GM12878 (cell line): ENCODE results near the gene EPOP. TPM values are rescaled to one million over a fixed set of nuclear protein-coding genes. Genes with fewer than 3 reads are reported as not detected.

ENCODE experiments used
- ATF2 ChIP-seq: IDR thresholded peaks from 2 replicates; pipeline ENCODE4 v1.6.1; 2012; ENCODE audit warnings: low read length, inconsistent platforms
- CEBPB ChIP-seq, 2 experiments: fragments of 150-350 bp in 1 of 2; IDR thresholded peaks; 2 replicates each; pipeline ENCODE4 v1.6.1; 2012 to 2014; ENCODE audit warnings: low read depth in 2 of 2, low read length in 2 of 2, borderline replicate concordance in 1 of 2, inconsistent platforms in 1 of 2
- E2F8 ChIP-seq: fragments of 450-650 bp; IDR thresholded peaks from 2 replicates; pipeline ENCODE4 v1.6.1; 2018; ENCODE audit warnings: mild to moderate bottlenecking, low read depth, moderate library complexity; ENCODE audit not compliant: partially characterized antibody
- ELK1 ChIP-seq: IDR thresholded peaks from 2 replicates; pipeline ENCODE4 v1.6.1; 2012; ENCODE audit warnings: low read depth, low read length, improper control_type of control experiment
- ETV6 ChIP-seq, 2 experiments: fragments of 450-650 bp in 1 of 2; IDR thresholded peaks in 1 of 2; conservative IDR thresholded peaks in 1 of 2; 2 replicates each; pipeline ENCODE4 v1.6.1; 2014; ENCODE audit warnings: antibody characterized with exemption in 1 of 2, borderline replicate concordance in 1 of 2, low read depth in 1 of 2, mild to moderate bottlenecking in 1 of 2, moderate library complexity in 1 of 2
- IRF3 ChIP-seq: fragments of 450-650 bp; IDR thresholded peaks from 2 replicates; pipeline ENCODE4 v1.6.1; 2014; ENCODE audit warnings: mild to moderate bottlenecking
- JUNB ChIP-seq: IDR thresholded peaks from 2 replicates; pipeline ENCODE4 v1.6.1; 2016; ENCODE audit warnings: antibody characterized with exemption, mild to moderate bottlenecking
- MTA2 ChIP-seq: fragments of 450-650 bp; IDR thresholded peaks from 2 replicates; pipeline ENCODE4 v1.6.1; 2016; ENCODE audit warnings: low read depth, mild to moderate bottlenecking, moderate library complexity
- NR2F1 ChIP-seq: fragments of 450-650 bp; conservative IDR thresholded peaks from 2 replicates; pipeline ENCODE4 v1.6.1; 2017; ENCODE audit warnings: mild to moderate bottlenecking
- PAX5 ChIP-seq: IDR thresholded peaks from 2 replicates; pipeline ENCODE4 v1.6.1; 2011; ENCODE audit warnings: low read depth, low read length, borderline replicate concordance
- PAX8 ChIP-seq: fragments of 450-650 bp; IDR thresholded peaks from 2 replicates; pipeline ENCODE4 v1.6.1; 2017; ENCODE audit warnings: mild to moderate bottlenecking, moderate library complexity
- RAD21 ChIP-seq: IDR thresholded peaks from 2 replicates; pipeline ENCODE4 v1.6.1; 2011; ENCODE audit warnings: mild to moderate bottlenecking, low read depth, low read length, moderate library complexity; ENCODE audit not compliant: insufficient read depth
- SIN3A ChIP-seq: IDR thresholded peaks from 2 replicates; pipeline ENCODE4 v1.6.1; 2012; ENCODE audit warnings: low read depth, low read length, improper control_type of control experiment
- SIX5 ChIP-seq: IDR thresholded peaks from 2 replicates; pipeline ENCODE4 v1.6.1; 2011; ENCODE audit warnings: mild to moderate bottlenecking, low read depth, low read length, moderate library complexity; ENCODE audit not compliant: severe bottlenecking
- SMC3 ChIP-seq: IDR thresholded peaks from 2 replicates; pipeline ENCODE4 v1.6.1; 2011; ENCODE audit warnings: low read length, improper control_type of control experiment, borderline replicate concordance
- TCF3 ChIP-seq: IDR thresholded peaks from 2 replicates; pipeline ENCODE4 v1.6.1; 2012; ENCODE audit warnings: low read depth, mild to moderate bottlenecking, low read length, borderline replicate concordance; ENCODE audit not compliant: insufficient read depth
- TCF7 ChIP-seq: IDR thresholded peaks from 2 replicates; pipeline ENCODE4 v1.6.1; 2014; ENCODE audit warnings: antibody characterized with exemption, borderline replicate concordance
- ZNF687 ChIP-seq: fragments of 450-650 bp; IDR thresholded peaks from 2 replicates; pipeline ENCODE4 v1.6.1; 2017; ENCODE audit warnings: mild to moderate bottlenecking, moderate library complexity
- polyA plus RNA-seq, 11 experiments: library from polyadenylated mRNA; depleted of rRNA in 4 of 11; unstranded in 6 of 11; stranded (reverse) in 5 of 11; fragments of >200 nt; fragmentation: Nextera tagmentation in 4 of 11; fragmentation: Illumina TruSeq in 1 of 11; extraction: Ambion mirVana in 4 of 11; extraction: Trizol in 1 of 11; gene quantifications; 1 replicate in 1 of 11; 2 replicates in 10 of 11; pipeline versions ENCODE4 v1.2.1 to v1.2.3, GENCODE V29; 2011 to 2016; ENCODE audit warnings: inconsistent platforms in 2 of 11, missing spikeins in 2 of 11, low read depth in 1 of 11
- total RNA-seq, 4 experiments: library from RNA; depleted of rRNA in 3 of 4; stranded (reverse); fragments of >200 nt in 3 of 4; fragmentation: Illumina TruSeq in 1 of 4; extraction: Trizol in 1 of 4; gene quantifications; 2 replicates each; pipeline versions ENCODE4 v1.2.1 to v1.2.3, GENCODE V29; 2013 to 2021

EPOP gene
- total and polyA plus RNA-seq, 10 of the 15 experiments (the other 5 are each of a cell fraction or from before 2014, with no cell fraction given) = 0.53 to 9.0 (median 3.7) TPM

GRCh38 chr17:38676706-38677504 lies 2.1 kb upstream of the EPOP start (continued):
- no peak for TF ChIP-seq ATF2
- TF ChIP-seq CEBPB (IDR thresholded peaks at IDR 0.05; ENCODE audit: borderline replicate concordance in 1 of 2, low read depth in 2 of 2, low read length in 2 of 2) = no peak
- no peak for TF ChIP-seq NR2F1
- peak; percentile 37; the same call in 1 of the 2 replicates for TF ChIP-seq MTA2
- no peak for TF ChIP-seq TCF3
- TF ChIP-seq RAD21 = peak; percentile 95
- TF ChIP-seq JUNB = no peak
- TF ChIP-seq ELK1 = no peak
- TF ChIP-seq ETV6 (conservative IDR thresholded peaks at IDR 0.05 in 1 of 2, IDR thresholded peaks at IDR 0.05 in 1 of 2; ENCODE audit: borderline replicate concordance in 1 of 2, low read depth in 1 of 2) = no peak
- TF ChIP-seq PAX5 = 0 out of 2 replicates have a peak, but pooled peaks have one; percentile 27
- no peak for TF ChIP-seq ZNF687
- TF ChIP-seq PAX8 = no peak
- TF ChIP-seq SMC3 = peak; percentile 96
- no peak for TF ChIP-seq SIX5
- TF ChIP-seq E2F8 = no peak
- TF ChIP-seq SIN3A = no peak
- no peak; the same call in 1 of the 2 replicates for TF ChIP-seq IRF3
- no peak for TF ChIP-seq TCF7
